Measurements from ENCODE around the gene REN.

GRCh38 chr1:204194771-204195170, 28.6 kb upstream of the REN start:
- TF ChIP-seq CTCF (IDR thresholded peaks at IDR 0.05; ENCODE audit: insufficient read depth, low read depth, low read length) (no peak), EZH2 (IDR thresholded peaks at IDR 0.05; ENCODE audit: insufficient read depth, low read length) (no peak)
